HG03060 (cell line): ENCODE data around the gene NUP88.
A peak's percentile ranks its signal among the peaks of the same experiment; 100 is the strongest.
"Not testable (repeated sequence)": the region's sequence is repeated elsewhere in the genome, so short reads cannot be mapped to it uniquely, and the experiment has no call there.

Source experiments
- ATAC-seq: cut with Tn5 transposase; IDR thresholded peaks from one replicate; pipeline ENCODE4 v1.9.1; 2021; ENCODE audit warnings: low read depth, moderate number of reproducible peaks; ENCODE audit not compliant: unreplicated experiment

Gene NUP88

DNA sequence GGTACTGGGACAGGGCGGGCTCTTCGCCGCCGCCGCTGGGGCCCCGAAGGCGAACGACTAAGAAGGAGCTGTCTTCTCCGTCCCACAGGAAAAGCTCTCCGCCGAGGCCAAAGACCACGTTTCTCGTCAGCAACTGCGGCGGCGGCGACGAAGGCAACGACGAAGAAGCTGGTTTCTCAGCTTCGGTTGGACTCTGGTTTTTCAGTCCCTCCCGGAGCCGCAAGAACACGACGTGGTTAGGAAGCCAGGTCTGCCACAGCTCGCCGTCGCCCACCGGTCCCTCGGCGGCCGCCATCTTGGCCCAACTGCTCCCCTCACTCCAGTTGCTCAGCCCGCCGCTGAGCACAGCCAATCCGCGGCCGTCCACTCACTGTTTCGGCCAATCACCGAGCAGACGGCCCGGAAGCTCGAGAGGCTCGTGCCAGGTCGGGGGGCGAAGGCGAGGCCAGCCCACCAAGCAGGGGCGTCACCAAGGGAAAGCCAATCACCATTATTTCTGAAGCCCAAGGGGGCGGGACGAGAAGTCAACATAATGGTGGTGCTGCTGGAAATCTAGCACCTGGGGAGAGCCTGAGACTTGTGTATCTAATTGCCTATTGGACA is at the start of gene NUP88:
Gene NUP88 (minus strand): TSS at position 307 of the 603 bp plus-strand sequence. CDS start 12 bp downstream, at position 295.
- peak; percentile 76 for ATAC-seq

DNA sequence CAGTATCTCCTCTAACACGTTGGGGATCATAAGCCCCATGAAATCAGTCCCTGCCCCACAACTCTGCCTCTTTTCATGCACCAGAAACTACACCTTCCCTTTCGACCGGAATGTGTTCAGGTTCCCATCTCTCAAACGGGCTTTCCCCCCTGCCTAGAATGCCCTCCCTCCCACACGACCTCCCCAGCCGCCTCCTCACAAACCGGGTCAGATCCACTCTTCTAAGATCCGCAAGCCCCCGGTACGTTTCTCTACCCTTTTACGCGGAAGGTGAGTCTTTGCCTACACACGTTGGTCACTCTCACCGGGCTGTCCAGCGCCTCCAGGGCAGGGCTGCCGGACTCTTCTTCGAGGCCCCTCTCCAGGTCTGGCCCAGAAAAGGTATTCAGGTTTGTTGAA is 48.6 kb upstream of the NUP88 start:
- no peak for ATAC-seq

DNA sequence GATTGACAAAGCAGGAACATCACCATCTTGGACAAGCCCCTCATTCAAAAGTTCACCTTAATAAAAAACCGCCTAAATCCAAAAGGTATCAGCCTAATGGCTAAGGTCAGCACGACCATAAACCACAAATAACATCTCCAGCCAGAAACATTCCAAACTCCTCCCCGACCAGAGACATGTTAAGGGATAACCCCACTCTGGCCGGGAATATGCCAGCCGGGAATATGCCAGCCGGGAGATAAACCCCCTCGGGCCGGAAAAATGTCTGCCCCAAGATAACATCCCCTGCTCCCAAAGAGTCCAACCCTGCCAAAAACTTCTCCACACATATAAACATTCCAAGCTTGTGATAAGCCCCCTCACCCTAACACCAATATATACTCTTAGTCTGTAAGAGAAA is 48.0 kb upstream of the NUP88 start:
- no peak for ATAC-seq

DNA sequence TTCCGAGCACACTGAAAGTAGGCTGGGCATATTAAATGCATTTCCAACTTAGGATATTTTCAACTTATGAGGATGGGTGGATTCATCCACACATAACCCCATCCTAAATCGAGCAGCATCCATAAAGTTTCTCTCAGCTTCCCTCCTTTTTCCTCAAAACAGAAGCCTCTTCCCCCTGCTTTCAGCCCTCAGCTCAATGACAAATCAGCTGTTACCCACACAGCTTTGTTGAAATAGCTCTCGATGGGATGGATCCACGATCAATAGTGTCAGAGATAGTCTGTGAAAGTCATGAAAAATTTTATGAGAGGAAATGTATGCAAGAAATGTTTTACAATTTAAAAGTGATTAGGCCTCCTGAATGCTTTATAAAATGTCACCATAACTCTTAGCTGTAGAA is 46.8 kb upstream of the NUP88 start:
- ATAC-seq = no peak

DNA sequence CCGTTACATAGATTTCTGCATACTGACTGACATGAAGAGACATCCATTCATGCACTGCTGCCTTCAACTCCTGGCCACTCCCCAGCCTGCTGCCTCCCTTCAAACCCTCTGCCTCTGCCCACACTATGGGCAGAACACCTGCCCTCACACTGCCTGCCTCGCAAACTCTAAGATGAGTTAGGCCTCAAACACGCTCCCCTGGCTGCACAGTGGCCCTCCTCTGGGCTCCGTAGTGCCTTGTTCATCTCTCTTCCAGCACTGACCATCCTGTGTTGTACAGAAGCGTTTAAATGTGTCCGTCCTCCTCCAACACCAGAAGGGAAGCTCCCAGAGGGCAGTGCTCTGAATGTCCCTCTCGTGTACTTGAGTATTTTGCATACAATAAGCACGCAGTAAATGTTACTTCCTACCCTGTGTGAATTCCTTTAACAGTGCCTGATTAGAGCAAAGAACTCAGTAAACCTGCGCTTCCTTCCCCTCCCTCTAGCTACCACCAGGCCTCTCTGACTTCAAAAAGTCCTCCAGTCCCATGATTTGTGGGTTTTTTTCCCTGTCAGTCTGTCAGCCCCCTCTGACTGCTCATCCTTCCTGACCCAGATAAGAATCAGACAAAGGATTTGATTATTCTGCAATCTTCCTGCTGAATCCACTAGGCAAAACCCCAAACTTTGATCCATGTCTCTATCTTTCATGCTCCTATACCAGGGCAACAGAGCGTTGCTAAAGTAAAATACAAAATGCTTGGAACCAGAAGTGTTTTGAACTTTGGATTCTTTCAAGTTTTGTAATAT is 45.5 kb upstream of the NUP88 start:
- ATAC-seq = no peak

GRCh38 chr17:5446786-5447185 is 27.3 kb upstream of the NUP88 start:
- no peak for ATAC-seq

- ATAC-seq = no peak
These were observed 24.7 kb upstream of the NUP88 start for GRCh38 chr17:5444209-5444608.

DNA sequence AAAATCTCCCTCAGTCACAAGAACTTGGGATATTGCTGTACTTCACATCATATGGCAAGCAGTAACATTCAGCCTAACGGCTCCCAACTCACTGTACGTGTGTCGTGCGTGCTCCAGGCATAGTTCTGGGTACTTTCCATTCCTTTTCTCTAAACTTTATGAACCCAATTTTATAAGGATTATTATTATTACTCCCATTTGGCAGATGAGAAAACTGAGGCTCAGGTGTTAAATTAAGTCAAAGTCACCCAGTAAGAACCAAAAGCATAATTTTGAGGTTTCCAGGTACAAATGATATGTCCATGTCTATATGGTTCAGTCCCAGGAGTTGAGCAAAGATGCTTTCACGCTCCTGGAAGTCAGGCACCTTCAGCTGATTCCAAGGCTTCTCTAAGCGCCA is 24.3 kb upstream of the NUP88 start:
- ATAC-seq = no peak

- ATAC-seq = no peak
These were observed 19.9 kb upstream of the NUP88 start for GRCh38 chr17:5439446-5439764.

DNA sequence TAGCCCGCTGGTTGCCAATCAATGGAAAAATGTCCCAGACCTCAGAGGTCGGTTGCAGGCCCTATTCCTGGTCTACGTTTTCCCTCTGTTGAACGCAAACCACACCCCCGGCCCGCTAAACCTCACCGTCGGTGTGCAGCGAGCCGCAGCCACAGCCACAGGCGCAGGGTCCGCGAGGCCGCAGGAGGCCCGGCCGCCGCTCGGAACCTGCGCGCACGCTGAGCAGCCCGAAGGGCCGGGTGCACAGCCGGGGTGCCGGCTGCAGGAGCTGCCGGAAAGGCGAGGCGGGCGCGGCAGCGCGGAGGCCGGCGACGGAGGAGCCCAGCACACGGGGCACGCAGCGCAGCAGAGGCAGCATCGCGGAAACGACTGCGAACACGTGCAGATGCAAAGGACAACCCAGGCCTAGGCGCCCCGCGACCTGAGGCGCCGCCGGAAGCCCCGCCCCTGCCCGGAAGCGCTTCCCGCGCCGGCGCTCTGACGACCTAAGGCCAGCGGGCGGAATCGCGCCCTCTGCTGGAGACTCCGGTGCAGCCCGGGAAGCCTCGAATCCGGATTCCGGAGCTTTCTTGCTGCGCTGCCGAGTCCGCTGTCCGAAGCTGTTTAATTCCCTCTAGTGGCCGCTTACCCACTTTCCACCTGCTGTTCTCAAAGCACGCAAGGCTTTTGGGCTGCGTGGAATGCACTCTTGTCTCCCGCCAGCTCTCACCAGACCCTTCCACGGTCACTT is 19.4 kb upstream of the NUP88 start, which contains the start of gene C1QBP:
Gene C1QBP (minus strand): TSS at position 440 of the 730 bp plus-strand sequence. CDS start 82 bp downstream, at position 358.
- peak; percentile 59 for ATAC-seq

GRCh38 chr17:5437721-5438317 is 18.4 kb upstream of the NUP88 start:
- no peak for ATAC-seq

GRCh38 chr17:5435781-5436315 is 16.4 kb upstream of the NUP88 start:
- ATAC-seq = not testable (repeated sequence)

- no peak for ATAC-seq
These were observed 15.5 kb upstream of the NUP88 start for GRCh38 chr17:5434984-5435383.

- ATAC-seq = no peak
These were observed 12.6 kb upstream of the NUP88 start for GRCh38 chr17:5431949-5432556.

- ATAC-seq = not testable (repeated sequence)
These were observed 11.8 kb upstream of the NUP88 start for GRCh38 chr17:5431234-5431633.

DNA sequence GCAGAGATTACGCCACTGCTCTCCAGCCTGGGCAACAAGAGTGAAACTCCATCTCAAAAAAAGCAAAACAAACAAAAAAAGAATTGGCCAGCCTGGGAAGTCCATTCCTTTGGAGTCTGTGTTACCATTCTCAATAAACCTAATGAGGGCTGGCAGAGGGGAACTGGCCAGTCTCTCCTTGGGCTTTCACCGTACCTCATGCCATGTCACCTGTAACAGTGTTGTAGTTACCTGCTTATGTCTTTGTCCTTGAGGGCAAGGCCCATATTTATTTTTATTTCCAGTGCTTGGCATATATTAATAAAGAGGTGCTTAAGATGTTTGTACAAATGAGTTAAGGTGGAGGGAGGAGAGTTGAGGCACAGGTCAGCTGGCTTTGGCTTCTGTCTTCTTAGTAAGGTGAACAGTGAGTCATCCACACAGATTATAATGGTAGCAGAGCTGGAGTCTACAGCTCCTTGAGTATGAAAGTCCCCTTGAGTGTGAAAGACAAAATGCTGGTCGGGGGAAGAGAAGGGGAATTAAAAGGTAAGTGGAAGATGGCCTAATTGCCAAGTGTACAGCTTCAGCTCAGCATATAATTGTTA is 11.0 kb upstream of the NUP88 start:
- no peak for ATAC-seq

- ATAC-seq = no peak
These were observed 9.9 kb upstream of the NUP88 start for GRCh38 chr17:5429191-5429887.

DNA sequence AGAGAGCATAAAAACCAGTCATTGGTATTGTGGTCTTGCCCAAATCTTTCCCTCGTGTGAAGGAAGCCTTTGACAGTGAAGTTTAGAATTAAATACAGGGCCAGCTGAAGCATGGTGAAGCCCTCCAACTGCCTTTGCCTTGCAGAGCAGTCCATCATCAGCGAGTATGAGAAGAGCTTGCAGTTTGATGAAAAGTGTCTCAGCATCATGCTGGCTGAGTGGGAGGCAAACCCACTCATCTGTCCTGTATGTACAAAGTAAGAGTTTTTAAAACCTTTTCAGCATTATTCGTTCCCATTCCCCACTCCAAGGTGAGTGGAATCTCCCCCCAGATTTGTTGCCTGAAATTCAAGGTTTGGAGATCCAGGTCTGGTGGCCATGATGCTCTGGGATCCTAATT is 6.4 kb upstream of the NUP88 start:
- no peak for ATAC-seq

DNA sequence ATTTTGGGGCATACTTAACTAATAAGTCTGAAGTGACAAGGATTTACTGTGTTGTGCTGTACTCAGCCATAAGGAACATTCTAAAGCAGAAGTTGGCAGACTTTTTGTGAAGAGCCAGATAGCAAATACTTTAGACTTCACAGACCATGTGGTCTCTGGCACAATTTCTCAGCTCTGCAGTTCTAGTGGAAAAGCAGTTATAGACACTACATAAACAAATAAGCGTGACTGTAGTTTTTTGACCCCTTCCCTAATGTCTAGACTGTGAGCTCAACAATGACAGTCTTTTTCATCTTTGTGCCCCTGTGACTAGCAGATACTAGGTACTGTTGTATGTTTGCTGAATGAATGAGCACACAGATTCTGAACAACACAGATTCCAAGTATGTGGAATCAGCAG is 5.4 kb upstream of the NUP88 start:
- no peak for ATAC-seq

- ATAC-seq = no peak
These were observed 3.0 kb upstream of the NUP88 start for GRCh38 chr17:5422505-5422904.
